GM12801 (cell line): Measurements from ENCODE around the gene CLCN6.

Experiments used
- CTCF ChIP-seq: IDR thresholded peaks from one replicate; pipeline ENCODE4 v1.5.1; 2011; ENCODE audit warnings: control low read depth; ENCODE audit not compliant: insufficient read length; ENCODE audit errors: extremely low read depth

CLCN6 gene

DNA sequence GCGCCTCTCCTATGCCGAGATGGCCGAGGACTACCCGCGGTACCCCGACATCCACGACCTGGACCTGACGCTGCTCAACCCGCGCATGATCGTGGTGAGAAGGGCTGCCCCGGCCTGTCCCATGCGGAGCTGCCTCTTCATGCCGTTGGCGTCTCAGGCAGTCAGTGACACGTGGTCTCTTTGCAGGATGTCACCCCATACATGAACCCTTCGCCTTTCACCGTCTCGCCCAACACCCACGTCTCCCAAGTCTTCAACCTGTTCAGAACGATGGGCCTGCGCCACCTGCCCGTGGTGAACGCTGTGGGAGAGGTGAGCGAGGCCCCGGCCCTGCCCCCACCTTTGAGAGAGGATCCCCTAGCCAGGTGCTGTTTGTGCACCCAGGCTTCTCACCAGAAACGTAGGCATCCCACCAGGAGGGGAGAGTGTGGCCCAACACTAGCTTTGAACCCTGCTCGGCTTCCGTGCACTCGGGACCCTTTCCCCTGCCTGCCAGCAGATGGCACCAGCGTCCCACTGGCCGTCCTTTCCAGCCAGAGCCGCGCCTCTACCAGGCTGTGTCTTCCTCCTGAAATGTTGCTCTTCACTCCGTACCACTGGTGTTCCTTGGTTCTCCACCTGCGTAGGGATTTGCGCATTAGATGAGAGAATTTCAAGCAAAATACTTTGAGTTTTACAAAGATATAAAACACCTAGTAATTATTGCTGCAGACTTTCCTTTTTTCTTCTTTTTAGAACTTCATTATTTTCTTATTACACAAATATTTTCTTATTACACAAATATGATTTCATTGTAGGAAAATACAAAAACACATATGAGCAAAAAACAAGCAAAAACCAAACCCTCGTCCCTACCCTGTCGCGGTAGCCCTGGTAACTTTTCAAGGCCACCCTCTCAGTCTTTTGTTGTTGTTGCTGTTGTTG lies 32.6 kb downstream of the CLCN6 start:
- TF ChIP-seq CTCF, result peak; percentile 49

DNA sequence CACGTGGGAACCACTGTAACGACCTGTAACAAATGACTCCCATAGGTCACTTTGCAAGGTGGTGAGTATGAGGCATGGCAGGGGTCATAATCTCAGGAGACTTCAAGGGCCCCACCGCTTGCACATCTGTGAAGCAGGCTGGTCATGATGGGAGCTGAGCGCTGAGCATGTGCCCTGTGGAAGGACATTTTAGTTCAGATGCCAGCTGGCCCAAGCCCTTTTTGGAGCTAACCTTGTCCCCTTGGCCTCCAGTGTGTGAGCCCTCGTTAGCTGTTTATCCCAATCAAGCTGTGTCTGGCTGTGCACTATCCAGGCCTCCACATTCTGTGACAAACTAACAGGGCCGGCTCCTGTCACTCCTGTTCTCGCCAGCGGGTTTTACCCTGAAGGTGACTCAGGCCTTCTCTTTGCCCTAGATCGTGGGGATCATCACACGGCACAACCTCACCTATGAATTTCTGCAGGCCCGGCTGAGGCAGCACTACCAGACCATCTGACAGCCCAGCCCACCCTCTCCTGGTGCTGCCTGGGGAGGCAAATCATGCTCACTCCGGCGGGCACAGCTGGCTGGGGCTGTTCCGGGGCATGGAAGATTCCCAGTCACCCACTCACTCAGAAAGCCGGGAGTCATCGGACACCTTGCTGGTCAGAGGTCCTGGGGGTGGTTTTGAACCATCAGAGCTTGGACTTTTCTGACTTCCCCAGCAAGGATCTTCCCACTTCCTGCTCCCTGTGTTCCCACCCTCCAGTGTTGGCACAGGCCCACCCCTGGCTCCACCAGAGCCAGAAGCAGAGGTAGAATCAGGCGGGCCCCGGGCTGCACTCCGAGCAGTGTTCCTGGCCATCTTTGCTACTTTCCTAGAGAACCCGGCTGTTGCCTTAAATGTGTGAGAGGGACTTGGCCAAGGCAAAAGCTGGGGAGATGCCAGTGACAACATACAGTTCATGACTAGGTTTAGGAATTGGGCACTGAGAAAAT lies 34.0 kb downstream of the CLCN6 start:
- TF ChIP-seq CTCF, result no peak

- no peak for TF ChIP-seq CTCF
Observed at GRCh38 chr1:11841245-11842153, 35.5 kb downstream of the CLCN6 start.

DNA sequence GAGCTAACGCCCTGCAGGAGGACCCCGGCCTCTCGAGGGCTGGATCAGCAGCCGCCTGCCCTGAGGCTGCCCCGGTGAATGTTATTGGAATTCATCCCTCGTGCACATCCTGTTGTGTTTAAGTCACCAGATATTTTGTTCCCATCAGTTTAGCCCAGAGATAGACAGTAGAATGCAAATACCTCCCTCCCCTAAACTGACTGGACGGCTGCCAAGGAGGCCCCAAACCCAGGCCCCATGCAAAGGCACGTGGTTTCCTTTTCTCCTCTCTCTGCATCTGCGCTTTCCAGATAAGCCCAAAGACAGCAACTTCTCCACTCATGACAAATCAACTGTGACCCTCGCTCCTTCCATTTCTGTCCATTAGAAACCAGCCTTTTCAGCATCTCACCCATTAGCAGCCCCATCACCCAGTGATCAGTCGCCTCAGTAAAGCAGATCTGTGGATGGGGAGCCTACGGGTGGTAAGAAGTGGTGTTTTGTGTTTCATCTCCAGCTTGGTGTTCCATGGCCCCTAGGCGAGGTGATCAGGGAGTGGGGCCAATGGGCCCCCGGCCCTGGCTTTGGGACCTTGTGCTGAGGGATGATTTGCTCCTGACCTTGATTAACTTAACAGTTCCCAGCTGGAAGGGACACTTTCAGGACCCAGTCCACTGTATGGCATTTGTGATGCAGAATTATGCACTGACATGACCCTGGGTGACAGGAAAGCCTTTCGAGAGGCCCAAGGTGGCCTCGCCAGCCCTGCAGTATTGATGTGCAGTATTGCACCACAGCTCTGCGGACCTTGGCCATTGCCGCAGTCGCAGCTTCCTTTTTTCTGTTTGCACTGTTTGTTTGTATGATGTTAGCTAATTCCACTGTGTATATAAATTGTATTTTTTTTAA lies 36.4 kb downstream of the CLCN6 start:
- TF ChIP-seq CTCF, result no peak

GRCh38 chr1:11845641-11846335 lies 39.8 kb downstream of the CLCN6 start:
- TF ChIP-seq CTCF, result no peak
